GM19463 (cell line): ENCODE data around the gene TRPV2.
A peak's percentile ranks its signal among the peaks of the same experiment; 100 is the strongest.
"Not testable (repeated sequence)": the region's sequence is repeated elsewhere in the genome, so short reads cannot be mapped to it uniquely, and the experiment has no call there.

ENCODE experiments used
- ATAC-seq: cut with Tn5 transposase; IDR thresholded peaks from one replicate; pipeline ENCODE4 v1.9.1; 2021; ENCODE audit warnings: mild to moderate bottlenecking, moderate library complexity; ENCODE audit not compliant: unreplicated experiment

Gene TRPV2

DNA sequence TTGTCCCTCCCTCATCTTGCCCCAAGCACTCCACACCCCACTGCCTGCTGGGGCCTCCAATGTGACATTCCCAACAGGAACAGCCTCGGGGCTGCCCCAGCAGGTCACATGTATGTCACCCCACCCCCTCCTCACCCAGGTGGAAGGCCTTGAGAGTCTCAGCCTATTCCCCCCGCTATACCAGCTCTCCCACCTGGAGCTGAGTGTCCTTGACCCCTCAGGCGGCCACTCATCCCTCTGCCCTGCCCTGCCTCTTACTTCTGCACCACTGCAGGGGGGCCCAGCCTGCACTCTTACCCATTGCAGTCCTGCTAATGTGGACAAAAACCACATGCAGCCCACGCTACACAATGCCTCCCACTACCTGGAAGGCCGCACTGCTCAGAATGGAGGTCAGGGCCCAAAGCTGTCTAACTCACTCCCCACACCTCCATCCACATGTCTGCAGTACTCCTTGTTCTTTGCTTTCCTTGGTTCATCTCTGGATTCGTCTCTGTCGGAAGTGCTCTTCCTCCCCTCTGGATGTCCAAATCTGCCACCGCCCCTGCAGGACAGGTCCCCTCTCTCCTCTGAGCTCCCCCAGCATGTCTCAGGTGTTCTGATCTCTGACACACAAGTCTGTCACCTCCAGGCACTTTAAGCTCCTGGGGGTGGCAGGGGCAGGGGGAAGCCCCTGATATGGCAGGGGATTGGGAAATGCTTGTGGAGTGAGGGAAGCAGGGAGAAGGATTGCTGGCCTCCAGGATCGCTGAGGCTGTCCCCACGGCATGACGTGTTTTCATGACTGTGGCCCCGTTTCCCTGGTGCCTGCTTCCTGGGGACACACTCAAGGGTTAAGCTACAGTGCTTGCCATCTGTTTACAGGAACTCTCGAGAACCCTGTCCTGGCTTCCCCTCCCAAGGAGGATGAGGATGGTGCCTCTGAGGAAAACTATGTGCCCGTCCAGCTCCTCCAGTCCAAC, 20.8 kb downstream of the TRPV2 start:
- no peak for ATAC-seq

DNA sequence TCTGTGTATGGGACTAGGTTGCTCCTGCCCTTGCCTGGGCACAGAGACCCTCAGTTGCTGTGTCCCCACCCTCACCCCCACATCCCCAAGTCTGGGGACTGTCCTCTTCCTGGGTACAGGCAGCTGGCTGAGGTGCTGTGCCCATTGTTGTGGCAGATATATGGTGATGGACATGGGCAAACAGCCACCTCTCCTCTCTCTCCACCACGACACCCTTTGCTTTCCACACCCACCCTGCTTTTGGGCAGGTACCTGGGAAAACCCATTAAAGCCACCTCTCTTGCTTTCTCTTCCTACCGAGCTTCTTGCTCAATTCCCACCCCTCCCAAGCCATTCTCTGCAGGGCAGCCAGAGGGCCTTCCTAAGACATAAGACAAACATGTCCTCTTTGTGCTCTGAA, 21.7 kb downstream of the TRPV2 start:
- ATAC-seq: no peak

DNA sequence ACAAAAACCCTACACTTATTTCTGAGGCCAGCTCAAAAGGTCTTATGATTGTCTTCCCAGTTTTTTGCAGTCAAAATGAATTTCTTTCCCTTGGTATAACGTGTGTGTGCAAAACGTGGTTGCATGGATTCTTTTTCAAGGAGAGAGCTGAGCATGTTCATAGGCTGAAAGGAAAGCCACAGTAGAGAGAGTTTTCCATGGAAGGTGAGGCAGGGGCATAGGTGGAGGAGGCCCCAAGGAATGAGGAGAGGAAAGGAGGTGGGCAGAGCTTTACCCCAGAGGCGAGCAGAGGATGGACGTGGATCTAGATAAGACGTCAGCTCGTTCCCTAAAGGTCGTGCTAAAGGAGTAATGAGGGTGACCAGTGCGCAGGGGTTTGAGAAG, 22.8 kb downstream of the TRPV2 start:
- no peak for ATAC-seq

DNA sequence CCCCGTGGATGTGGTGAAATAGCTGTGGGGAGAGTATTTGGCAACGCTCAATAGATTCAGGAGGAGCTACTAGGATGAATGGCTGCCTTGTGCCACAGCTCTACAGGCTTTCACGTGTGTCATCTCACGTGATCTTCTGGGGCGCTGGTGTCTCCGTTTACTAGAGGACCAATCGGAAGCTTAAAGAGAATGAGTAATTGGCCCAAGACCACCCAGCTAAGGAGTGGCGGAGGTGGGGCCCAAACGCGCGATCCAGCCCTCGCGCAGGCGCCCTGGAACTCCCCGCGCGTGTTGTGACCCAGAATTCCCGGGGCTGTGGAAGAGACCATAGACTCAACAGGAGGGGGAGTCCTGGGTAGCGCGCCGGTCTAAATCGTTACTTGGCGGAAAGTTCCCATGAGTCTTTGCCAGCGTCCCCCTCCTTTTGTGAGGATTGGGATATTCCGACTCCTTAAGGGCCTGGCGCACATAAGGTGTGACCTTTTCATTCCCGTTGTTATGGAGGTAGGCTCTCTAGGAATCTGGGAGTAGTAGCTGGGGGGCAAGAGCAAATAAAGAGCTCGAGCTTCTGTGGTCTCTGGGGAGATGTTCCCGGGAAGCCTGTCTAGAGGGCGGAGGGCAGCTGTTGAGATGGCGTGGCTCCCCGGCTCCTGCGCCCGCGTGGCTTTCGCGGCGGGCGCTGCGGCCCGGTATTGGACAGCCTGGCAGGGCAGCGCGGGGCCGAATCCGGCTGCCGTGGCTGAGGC, 23.4 kb downstream of the TRPV2 start:
- ATAC-seq: peak; percentile 77

DNA sequence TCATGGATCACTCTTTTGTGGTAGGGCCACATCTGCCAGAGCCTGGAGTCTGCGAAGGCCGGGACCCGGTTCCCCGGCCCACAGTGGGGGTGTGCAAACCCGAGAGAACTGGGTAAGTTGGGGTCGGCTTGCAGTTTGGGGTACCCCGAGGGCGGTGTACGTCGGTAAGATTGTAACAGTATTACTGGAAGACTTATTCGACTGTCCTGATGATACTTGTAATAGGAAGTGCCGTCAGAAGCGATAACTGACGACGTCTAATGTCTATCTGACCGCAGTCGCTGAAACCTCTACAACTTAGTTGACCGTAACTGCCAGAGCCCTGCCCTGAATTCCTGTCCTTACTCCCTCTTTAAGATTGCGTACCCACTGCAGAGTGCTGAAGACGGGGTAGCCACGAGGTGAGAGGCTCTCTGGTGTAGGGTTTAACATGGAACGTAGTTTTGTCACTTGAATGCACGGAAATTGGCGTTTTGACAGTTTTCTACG, 24.0 kb downstream of the TRPV2 start:
- ATAC-seq: no peak

DNA sequence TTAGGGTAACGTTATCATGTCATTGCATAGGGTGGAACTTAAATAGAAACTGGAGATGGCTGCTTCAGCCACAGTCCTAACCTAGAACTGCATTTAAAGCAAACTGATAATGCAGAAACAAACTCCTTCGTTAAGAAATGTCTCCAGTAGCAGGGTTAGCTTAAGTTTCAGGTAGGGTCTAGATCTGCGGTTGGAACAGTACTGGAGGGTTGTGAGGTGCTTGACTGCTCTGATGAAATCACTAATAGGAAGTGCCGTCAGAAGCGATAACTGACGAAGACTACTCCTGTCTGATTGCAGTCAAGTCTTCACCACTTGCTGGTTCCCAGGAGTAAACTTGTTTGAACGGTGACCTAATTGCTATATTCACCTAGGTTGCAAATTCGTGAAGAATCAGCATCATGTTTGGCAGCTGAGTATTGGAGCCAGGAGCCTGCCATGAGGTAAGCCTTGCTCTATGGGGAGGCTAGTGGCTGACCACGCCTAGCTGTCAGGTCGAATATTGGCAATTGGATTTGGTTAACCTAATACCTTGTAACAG, 24.5 kb downstream of the TRPV2 start:
- ATAC-seq: no peak

DNA sequence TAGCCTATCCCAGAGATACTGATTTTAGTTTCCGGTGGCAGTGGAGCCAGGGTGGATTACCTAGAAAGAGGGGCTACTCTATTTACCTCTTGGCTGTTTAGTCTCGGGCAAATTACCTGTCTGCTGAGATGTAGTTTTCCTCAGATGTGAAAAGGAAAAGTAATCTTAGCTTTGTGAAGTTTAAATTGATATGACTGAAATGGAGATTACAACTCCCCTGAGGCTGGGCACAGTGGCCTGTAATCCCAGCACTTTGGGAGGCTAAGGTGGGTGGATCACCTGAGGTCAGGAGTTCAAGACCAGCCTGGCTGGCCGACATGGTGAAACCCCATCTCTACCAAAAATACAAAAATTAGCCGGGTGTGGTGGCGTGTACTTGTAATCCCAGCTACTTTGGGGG, 25.0 kb downstream of the TRPV2 start:
- not testable (repeated sequence) for ATAC-seq

DNA sequence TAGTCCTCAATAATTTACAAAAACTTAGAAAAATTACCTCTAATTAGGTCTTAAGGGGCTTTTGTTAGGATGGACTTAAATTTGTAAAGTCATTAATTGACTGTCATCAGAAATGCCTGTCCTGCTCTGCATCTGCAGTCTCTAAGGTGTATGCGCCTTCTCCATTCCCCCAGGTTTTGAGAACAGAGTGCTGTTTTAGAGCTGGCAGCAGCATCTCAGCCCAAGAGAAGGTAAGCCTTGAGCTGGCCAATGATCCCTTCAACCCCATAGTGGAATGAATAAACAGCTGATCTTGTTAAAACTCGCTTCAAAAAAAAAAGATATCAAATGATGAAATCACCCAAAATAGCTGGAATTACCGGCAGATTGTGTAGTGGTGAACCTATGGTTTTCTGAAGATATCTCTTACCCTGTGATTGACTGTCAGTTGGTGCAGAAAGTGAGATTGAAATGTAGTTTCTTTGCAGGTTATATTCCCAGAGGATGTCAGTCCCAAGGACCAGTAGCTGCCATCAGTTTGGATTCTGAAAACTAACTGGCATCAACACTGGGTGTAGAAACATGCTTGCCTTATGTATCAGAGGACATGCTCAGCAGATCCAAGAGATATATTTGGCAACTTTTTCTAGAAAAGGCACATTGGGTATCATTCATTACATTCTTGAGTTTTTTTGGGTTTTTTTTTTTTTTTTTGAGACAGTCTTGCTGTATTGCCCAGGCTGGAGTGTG, 25.7 kb downstream of the TRPV2 start:
- no peak for ATAC-seq

DNA sequence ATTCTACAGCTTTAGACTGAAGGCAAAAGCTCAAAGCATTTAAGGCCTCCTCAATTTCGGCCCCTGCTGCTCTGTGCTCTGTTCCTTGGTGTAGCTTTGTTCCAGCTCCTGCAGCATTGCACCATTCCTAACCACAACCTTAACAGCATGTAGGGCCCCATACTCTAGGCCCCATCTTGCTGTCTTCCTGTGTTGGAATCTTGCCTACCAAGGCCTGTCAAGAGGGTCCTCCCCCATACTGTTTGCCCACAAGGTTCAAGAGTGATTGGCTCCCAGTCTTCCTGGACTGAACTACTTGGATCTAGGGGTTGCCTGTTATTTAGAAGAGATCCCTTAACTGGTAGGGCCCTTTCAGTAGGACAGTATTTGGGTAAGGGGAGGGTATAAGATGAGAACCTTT, 26.8 kb downstream of the TRPV2 start:
- no peak for ATAC-seq

DNA sequence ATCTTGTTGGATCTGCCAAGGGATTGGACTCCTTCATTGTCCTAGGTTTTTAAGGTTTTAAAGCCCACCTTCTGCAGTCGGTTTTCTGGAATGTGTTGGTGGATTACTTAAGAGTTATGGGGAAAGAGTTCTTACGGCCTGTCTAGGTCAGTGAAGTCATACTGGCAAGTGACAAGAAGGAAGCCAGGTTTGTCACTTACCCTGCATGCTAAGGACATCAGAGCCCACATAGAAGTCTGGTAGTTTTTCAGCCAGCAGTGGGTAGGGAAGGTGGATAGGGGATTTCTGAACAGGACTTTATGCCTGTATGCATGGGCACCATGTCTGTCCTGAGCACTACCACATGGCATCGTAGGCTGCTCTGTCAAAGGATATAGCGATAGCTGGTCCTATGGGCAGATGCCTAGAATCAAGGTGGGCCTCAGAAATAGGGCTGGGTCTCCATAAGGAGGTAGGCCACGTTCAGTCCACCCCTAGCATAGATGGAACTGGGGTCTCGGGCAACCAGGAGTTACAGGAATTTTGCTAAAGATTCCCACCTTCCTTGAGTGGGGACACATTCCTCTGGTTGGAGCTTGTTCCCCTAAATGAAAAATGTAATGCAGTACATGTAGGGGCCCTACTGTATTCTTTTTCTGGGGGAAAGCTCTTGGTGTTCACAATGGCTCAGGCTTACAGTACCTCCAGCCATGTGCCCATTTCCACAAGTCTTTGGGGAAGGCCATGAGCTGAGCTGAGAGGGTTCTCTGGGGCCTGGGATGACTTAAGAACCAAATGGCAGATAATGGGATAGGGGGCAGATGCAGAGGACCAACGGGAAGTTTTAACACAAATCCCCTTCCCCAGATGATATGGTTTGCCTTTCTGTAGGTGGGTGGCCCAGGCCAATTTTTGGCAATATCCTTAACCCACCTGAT, 27.5 kb downstream of the TRPV2 start:
- no peak for ATAC-seq

DNA sequence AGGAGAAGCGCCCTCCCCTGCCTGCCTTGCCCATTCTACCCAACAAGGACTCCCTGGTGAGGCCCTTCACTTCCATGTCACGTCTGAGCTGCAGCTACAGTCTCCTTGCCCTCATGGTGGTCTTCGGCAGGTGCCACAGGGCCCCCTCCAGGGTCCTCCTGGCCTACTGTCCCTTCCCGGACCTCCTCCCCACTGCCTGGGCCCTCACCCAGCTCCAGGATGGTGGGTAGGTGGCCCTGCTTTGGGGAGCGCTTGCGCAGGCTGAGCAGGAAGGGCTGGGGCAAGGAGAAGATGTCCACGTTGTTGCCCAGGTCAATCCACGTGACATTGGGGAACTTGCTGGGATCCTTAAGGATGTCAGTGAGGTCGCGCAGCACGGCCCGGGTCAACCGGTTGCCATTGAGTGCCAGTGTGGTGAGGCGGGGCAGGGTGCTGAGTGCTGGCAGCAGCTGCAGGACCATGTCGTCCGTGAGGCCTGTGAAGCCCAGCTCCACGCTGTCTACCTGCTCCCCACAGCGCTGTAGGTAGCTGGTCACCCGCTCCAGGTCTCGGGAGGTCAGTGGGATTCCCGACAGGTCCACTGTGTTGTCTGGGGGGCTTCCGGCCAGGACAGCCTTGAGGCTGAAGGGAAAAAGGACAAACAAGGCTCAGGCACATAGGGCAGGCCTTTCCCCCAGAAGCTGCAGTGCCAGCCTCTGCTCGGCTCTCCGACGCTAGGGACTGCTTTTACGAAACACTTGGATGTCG, 28.3 kb downstream of the TRPV2 start:
- ATAC-seq: no peak

DNA sequence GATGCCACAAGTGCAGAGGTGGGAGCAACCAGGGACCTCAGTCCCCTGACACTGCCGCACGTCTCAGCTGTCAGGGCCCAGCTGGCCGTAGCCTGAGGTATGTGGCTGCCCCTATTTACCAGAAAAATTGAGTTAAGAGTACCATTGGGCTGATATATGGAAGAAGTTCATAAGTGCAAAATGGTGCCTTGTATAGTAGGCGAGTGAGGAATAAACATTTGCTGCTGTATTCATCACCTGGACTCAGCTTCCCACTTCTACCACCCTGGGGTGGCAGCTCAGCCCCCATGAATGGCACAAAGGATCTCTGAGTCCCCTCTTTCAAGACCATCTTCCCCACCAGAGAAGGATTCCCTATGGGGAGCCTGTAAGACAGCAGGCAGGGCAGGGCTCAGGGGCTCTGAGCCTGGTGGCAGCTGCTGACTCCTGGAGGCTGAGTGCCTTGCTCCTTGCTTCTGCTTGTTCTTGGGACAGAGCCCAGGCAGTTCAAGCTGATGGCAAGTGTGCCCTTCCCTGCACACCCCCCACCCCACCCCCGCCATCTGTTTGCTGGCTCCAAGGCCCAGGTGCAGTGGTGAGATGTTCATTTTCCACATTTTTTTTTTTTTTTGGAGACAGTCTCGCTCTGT, 29.0 kb downstream of the TRPV2 start:
- ATAC-seq: no peak

DNA sequence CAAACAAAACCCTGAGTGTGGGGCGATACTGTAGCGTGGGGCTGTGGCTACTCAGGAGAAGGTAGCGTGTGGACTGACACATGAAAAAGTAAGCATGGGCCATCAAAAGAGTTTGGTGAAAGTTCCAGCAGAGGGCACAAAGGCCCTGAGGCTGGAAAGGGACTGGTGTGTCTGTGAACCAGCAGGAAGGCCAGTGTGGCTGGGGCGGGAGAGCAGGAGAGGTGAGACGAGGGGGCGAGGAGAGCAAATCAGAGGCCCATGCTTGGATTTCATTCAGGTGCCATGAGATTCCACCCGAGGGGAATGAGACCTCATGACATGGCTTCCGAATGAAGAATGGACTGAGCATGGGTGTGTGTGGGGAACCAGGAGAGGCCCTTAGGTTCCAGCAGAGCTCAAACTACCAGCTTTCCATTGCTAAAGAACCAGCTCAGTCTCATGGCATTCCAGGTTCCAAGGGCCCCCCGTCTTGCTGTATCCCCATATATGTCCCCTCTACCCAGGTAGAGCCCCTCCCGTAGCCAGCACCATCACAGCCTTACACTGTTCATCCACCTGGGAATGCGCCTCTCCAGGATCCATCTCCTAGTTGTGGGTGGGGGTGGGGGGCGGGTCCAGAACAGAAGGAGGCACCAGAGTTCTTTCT, 31.1 kb downstream of the TRPV2 start:
- ATAC-seq: no peak

DNA sequence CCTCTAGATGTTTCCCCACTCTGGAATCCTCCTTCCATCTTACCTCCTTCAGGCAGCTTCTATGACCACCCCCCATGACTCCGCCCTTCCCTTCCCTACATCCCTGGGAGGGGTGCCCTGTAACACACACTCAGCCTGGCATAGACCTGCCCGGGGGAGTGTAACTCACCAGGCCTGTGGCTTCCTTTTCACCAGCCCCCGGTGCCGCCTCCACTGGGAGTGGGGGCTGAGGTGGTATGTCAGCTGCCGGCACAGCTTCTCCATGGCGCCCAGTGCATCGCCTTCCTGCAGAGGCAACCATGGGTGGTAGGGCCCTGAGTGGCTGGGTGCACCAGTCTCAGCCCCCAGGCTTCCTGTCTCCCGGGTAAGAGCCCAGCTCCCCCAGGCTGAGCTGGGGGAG, 32.3 kb downstream of the TRPV2 start:
- ATAC-seq: no peak

DNA sequence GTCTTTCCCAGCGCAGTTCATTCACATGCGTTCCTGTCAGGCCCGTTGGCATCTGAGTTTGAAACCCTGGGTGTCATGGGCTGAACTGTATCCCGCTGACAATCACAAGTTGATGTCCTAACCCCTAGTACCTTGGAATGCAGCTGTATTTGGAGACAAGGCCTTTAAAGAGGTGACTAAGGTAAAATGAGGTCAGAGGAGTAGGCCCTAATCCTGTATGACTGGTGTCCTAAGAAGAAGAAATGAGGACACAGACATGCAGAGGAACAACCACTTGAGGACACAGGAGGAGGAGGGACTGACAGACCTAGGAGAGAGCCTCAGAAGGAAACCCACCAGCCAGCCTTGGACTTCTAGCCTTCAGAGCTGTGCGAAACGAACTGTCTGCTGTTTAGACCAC, 33.1 kb downstream of the TRPV2 start:
- ATAC-seq: no peak

DNA sequence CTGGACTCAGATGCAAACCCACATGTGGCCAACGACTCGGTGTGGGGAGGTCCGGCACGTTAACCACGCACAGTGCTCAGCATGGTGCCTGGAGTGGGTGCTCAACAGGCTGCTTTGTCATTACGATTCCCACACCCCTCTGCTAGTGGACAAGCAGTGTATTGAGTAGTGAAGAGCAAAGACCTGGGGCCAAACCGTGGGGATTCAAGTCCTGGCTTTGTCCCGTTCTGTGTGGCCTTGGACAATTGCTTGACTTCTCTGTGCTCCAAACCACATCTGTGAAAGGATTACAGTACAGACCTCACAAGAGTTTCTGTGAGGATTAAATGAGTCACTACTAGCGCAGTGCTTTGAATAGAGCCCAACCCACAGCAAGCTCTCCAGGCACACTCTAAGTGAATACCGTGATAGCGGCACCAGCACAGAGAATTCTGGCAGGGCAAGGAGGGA, 33.8 kb downstream of the TRPV2 start:
- no peak for ATAC-seq

DNA sequence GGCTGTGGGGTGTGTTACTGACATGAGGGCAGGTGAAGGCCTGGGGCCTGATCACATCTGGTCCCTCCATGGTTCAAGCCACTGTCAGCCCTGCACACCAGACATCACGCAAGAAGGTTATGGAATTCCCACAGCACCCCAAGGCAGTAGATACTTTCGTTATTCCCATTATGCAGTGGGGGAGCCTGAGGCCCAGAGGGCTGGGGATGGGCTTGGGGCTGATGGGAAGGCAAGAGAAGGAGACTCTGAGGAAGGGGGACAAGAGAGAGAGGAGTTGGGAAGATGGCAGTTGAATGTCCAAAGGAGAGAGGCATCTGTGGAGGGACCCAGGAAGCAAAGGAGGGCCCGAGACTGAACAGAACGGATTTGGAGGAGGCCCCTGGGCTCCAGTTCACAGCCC, 34.7 kb downstream of the TRPV2 start:
- no peak for ATAC-seq

DNA sequence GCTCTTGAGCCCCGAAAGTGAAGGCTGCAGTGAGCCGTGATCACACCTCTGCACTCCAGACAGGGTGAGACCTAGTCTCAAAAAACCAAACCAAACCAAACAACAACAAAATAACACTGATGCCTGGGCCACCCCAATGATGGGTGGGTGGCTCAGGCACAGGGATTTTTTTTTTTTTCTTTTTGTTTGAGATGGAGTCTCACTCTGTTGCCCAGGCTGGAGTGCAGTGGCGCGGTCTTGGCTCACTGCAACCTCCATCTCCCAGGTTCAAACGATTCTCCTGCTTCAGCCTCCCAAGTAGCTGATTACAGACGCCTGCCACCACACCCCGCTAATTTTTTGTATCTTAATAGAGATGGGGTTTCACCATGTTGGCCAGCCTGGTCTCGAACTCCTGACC, 36.9 kb downstream of the TRPV2 start:
- not testable (repeated sequence) for ATAC-seq
